Mesenchymal stem cell (in vitro differentiated cells and primary cell): ENCODE data around the gene ADCY3.

Source experiments
- DNase-seq: peaks from one replicate; pipeline ENCODE4 v3.0.0-alpha.2; 2013
- H2AFZ ChIP-seq: one replicate; pipeline ENCODE4 v1.6.1; 2013; ENCODE audit warnings: low read depth, mild to moderate bottlenecking, control low read depth, inconsistent platforms, low read length, moderate library complexity
- H2AK5ac ChIP-seq: 2 replicates; pipeline ENCODE4 v1.6.1; 2013; ENCODE audit warnings: low read length, moderate library complexity, mild to moderate bottlenecking, inconsistent platforms; ENCODE audit not compliant: severe bottlenecking
- H2BK120ac ChIP-seq: one replicate; pipeline ENCODE4 v1.6.1; 2013; ENCODE audit warnings: low read depth, mild to moderate bottlenecking, inconsistent platforms, low read length, moderate library complexity
- H2BK12ac ChIP-seq, 2 experiments: one replicate each; pipeline ENCODE4 v1.6.1; 2013; ENCODE audit warnings: inconsistent platforms in 2 of 2, low read length in 2 of 2, mild to moderate bottlenecking in 2 of 2, moderate library complexity in 2 of 2, control low read depth in 1 of 2
- H2BK15ac ChIP-seq: one replicate; pipeline ENCODE4 v1.6.1; 2013; ENCODE audit warnings: mild to moderate bottlenecking, low read depth, inconsistent platforms; ENCODE audit not compliant: poor library complexity, severe bottlenecking
- H2BK5ac ChIP-seq: 2 replicates; pipeline ENCODE4 v1.6.1; 2013; ENCODE audit warnings: low read depth, mild to moderate bottlenecking, low read length, control low read depth, inconsistent platforms; ENCODE audit not compliant: poor library complexity, severe bottlenecking
- H3K14ac ChIP-seq, 2 experiments: one replicate each; pipeline ENCODE4 v1.6.1; 2013; ENCODE audit warnings: inconsistent platforms in 2 of 2, low read length in 2 of 2, control low read depth in 1 of 2, mild to moderate bottlenecking in 1 of 2, moderate library complexity in 1 of 2
- H3K18ac ChIP-seq, 2 experiments: one replicate each; pipeline ENCODE4 v1.6.1; 2013; ENCODE audit warnings: inconsistent platforms in 2 of 2, low read length in 2 of 2, control low read depth in 1 of 2, low read depth in 1 of 2, mild to moderate bottlenecking in 1 of 2
- H3K23ac ChIP-seq, 2 experiments: one replicate each; pipeline ENCODE4 v1.6.1; 2013; ENCODE audit warnings: inconsistent platforms in 2 of 2, low read length in 2 of 2, mild to moderate bottlenecking in 2 of 2, moderate library complexity in 2 of 2, control low read depth in 1 of 2
- H3K27ac ChIP-seq: 2 replicates; pipeline ENCODE4 v1.5.1; 2013; ENCODE audit warnings: mild to moderate bottlenecking, moderate library complexity, low read length, control low read depth, inconsistent platforms; ENCODE audit not compliant: poor library complexity, severe bottlenecking
- H3K27me3 ChIP-seq, 2 experiments: 2 replicates each; pipeline versions ENCODE4 v1.6.1 to v1.7.0; 2013; ENCODE audit warnings: low read length in 2 of 2, mild to moderate bottlenecking in 2 of 2, moderate library complexity in 2 of 2, control low read depth in 1 of 2, inconsistent platforms in 1 of 2; ENCODE audit not compliant: control insufficient read depth in 1 of 2, insufficient read depth in 1 of 2
- H3K36me3 ChIP-seq, 2 experiments: 2 replicates each; pipeline versions ENCODE4 v1.6.1 to v1.7.0; 2013; ENCODE audit warnings: low read length in 2 of 2, control low read depth in 1 of 2, inconsistent platforms in 1 of 2, low read depth in 1 of 2, mild to moderate bottlenecking in 1 of 2; ENCODE audit not compliant: insufficient read depth in 2 of 2, control insufficient read depth in 1 of 2
- H3K4ac ChIP-seq, 2 experiments: one replicate each; pipeline ENCODE4 v1.6.1; 2013; ENCODE audit warnings: inconsistent platforms in 2 of 2, low read length in 2 of 2, mild to moderate bottlenecking in 2 of 2, moderate library complexity in 2 of 2, control low read depth in 1 of 2, low read depth in 1 of 2
- H3K4me1 ChIP-seq: 2 replicates; pipeline ENCODE4 v1.6.1; 2013; ENCODE audit warnings: low read depth, low read length, control low read depth; ENCODE audit not compliant: control insufficient read depth, insufficient read depth
- H3K4me2 ChIP-seq: 2 replicates; pipeline ENCODE4 v1.6.1; 2013; ENCODE audit warnings: low read length, mild to moderate bottlenecking, inconsistent platforms; ENCODE audit not compliant: poor library complexity, severe bottlenecking
- H3K4me3 ChIP-seq, 2 experiments: 2 replicates each; pipeline versions ENCODE4 v1.5.1 to v1.7.0; 2013; ENCODE audit warnings: low read length in 2 of 2, mild to moderate bottlenecking in 2 of 2, control low read depth in 1 of 2, low read depth in 1 of 2; ENCODE audit not compliant: insufficient read depth in 1 of 2
- H3K79me1 ChIP-seq: replicated peaks from 2 replicates; pipeline ENCODE4 v1.6.1; 2013; ENCODE audit warnings: mild to moderate bottlenecking, control low read depth, low read length, inconsistent platforms; ENCODE audit not compliant: poor library complexity, severe bottlenecking
- H3K9ac ChIP-seq: 2 replicates; pipeline ENCODE4 v1.7.0; 2013; ENCODE audit warnings: mild to moderate bottlenecking, low read length, moderate library complexity
- H3K9me3 ChIP-seq: 2 replicates; pipeline ENCODE4 v1.7.0; 2013; ENCODE audit warnings: mild to moderate bottlenecking, low read length; ENCODE audit not compliant: control insufficient read depth
- H4K8ac ChIP-seq: one replicate; pipeline ENCODE4 v1.6.1; 2013; ENCODE audit warnings: inconsistent platforms, mild to moderate bottlenecking, low read length, moderate library complexity
- H4K91ac ChIP-seq: one replicate; pipeline ENCODE4 v1.6.1; 2013; ENCODE audit warnings: mild to moderate bottlenecking, low read length, inconsistent platforms
- WGBS: methylation state at CpG from one replicate; pipeline ENCODE4 v1.1.7; 2013; ENCODE audit warnings: mixed read lengths; 5-methylcytosine and 5-hydroxymethylcytosine counted together

Gene ADCY3

DNA sequence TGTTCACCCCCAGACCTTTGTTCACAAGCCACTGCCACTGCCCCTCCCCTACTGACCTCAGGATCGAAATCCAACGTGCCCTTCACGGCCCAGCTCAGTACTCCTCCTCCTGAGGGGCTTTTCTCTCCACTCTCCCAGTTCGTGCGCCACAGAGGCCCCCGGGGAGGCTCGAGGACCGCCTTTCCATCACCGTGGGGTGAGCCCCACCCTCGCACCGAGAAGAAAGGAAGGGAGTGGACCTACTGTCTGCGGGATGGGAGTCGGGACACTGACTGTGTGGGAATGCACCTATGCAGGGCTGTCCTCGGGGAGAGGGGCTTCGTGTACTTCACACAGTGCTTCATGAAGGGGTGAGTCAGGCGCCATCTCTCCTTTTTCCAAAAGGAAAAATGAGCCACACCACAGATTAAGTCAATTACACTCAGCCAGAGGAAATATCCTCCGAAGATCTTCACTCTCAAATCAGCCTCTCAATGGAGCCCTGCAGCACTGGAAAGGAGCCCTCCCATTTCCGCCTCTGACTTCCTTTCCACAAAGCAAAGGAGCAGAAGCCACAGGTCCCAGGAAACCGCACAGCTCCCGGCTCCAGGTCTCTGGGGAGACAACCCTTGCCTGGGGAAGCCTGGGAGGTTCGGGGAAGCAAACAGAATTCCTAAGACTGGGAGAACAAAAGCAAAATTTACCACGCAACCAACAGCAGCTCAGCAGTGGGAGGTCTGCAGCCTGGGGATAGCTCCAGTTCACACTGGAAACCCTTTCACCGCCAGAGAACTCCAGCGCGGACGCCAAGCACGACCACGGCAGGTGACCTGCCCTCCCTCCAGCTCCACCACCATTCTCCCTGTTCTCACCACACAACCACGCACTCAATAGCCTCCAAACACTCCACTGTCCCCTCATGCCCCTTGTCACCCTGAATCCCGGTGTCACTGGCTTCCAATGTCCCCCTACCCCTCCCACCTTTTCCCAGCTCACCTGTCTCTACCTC lies 21.6 kb downstream of the ADCY3 start:
- H3K9me3 ChIP-seq, result peaks cover 33% of the 10 kb centered on the region
- H3K23ac ChIP-seq, result no peak overlapping the region
- H3K4ac ChIP-seq, result no peak overlapping the region
- 97% methylated on average over 30 of the region's 30 CpGs for WGBS
- peaks cover 9% of the 10 kb centered on the region for H3K79me1 ChIP-seq
- H4K8ac ChIP-seq, result no peak overlapping the region
- H3K18ac ChIP-seq, result no peak overlapping the region
- no peak overlapping the region for H3K4me2 ChIP-seq
- no peak overlapping the region for H2BK15ac ChIP-seq
- H2BK12ac ChIP-seq, result no peak overlapping the region
- peaks cover 4 to 14% of the 10 kb centered on the region in 2 experiments for H3K36me3 ChIP-seq
- no peaks in the 10 kb centered on the region for H3K27me3 ChIP-seq
- H3K27ac ChIP-seq, result no peak overlapping the region
- no peak overlapping the region for H4K91ac ChIP-seq
- no peak overlapping the region for H2AK5ac ChIP-seq
- no peak overlapping the region for H2AFZ ChIP-seq
- H3K9ac ChIP-seq, result no peak overlapping the region
- no peak overlapping the region for H2BK5ac ChIP-seq
- H3K4me3 ChIP-seq, result no peak overlapping the region
- H3K14ac ChIP-seq, result no peak overlapping the region
- no peak for DNase-seq
- H3K4me1 ChIP-seq, result no peaks in the 10 kb centered on the region
- H2BK120ac ChIP-seq, result no peak overlapping the region

GRCh38 chr2:24894750-24895149 lies 25.3 kb downstream of the ADCY3 start:
- Histone ChIP-seq H3K4me2 (no peak overlapping the region), H3K4ac (no peak overlapping the region), H4K8ac (no peak overlapping the region), H2AFZ (no peak overlapping the region), H2BK12ac (no peak overlapping the region), H4K91ac (no peak overlapping the region), H3K9me3 (peaks cover 42% of the 10 kb centered on the region), H3K27me3 (no peaks in the 10 kb centered on the region), H2AK5ac (no peak overlapping the region), H3K9ac (no peak overlapping the region), H3K23ac (no peak overlapping the region), H3K36me3 (peaks cover 4 to 9% of the 10 kb centered on the region in 2 experiments), H3K4me3 (no peak overlapping the region), H2BK120ac (no peak overlapping the region), H2BK5ac (no peak overlapping the region), H3K79me1 (peaks cover 5% of the 10 kb centered on the region), H3K27ac (no peak overlapping the region), H3K14ac (no peak overlapping the region), H3K4me1 (no peaks in the 10 kb centered on the region), H3K18ac (no peak overlapping the region), H2BK15ac (no peak overlapping the region)
- WGBS, result 100% methylated on average over 1 of the region's 3 CpGs
- no peak for DNase-seq

DNA sequence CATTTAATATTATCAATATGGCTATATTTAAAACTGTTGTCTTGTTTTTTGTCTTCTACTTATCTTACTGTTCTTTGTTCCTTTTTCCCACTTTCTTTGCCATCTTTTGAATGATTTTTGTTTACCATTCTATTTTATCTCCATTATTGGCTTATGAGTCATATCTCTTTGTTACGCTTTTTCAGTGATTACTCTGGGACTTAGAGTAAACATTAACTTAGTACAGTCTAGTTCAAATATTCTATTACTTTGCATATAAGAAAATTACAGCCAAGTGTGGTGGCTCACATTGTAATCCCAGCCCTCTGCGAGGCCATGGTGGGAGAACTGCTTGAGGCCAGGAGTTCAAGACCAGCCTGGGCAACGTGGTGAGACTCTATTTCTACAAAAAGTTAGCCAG lies 26.1 kb downstream of the ADCY3 start:
- no peak overlapping the region for H2BK12ac ChIP-seq
- H2AK5ac ChIP-seq, result no peak overlapping the region
- no peak overlapping the region for H3K9ac ChIP-seq
- H3K14ac ChIP-seq, result no peak overlapping the region
- no peaks in the 10 kb centered on the region for H3K27me3 ChIP-seq
- no peak overlapping the region for H3K4me2 ChIP-seq
- no peak overlapping the region for H2AFZ ChIP-seq
- DNase-seq, result peak; percentile 40
- H4K8ac ChIP-seq, result no peak overlapping the region
- H2BK120ac ChIP-seq, result no peak overlapping the region
- no peak overlapping the region for H3K4ac ChIP-seq
- peaks cover 4% of the 10 kb centered on the region for H3K79me1 ChIP-seq
- H3K4me1 ChIP-seq, result no peaks in the 10 kb centered on the region
- no peak overlapping the region for H3K23ac ChIP-seq
- H2BK5ac ChIP-seq, result no peak overlapping the region
- no peak overlapping the region for H4K91ac ChIP-seq
- no peak overlapping the region for H3K4me3 ChIP-seq
- no peak overlapping the region for H2BK15ac ChIP-seq
- peaks cover 42% of the 10 kb centered on the region for H3K9me3 ChIP-seq
- 83% methylated on average over 2 of the region's 3 CpGs for WGBS
- no peak overlapping the region for H3K18ac ChIP-seq
- H3K27ac ChIP-seq, result no peak overlapping the region
- peaks cover 4 to 12% of the 10 kb centered on the region in 2 experiments for H3K36me3 ChIP-seq

DNA sequence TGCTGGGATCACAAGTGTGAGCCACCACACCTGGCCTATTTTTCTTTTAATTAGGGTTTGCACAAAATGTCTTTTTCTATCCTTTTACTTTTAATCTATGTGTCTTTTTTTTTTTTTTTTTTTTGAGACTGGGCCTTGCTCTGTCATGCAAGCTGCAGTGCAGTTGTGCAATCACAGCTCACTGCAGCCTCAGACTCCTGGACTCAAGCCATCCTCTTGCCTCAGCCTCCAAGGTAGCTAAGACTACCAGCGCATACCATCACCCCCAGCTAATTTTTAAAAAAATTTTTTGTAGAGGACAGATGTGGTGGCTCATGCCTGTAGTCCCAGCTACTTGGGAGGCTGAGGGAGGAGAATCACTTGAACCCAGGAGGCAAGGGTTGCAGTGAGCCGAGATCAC lies 27.1 kb downstream of the ADCY3 start:
- peaks cover 3 to 12% of the 10 kb centered on the region in 2 experiments for H3K36me3 ChIP-seq
- no peak overlapping the region for H3K4ac ChIP-seq
- H3K4me3 ChIP-seq, result no peak overlapping the region
- no peak overlapping the region for H3K27ac ChIP-seq
- H3K14ac ChIP-seq, result no peak overlapping the region
- no peak overlapping the region for H3K4me2 ChIP-seq
- H2AFZ ChIP-seq, result no peak overlapping the region
- no peak overlapping the region for H4K91ac ChIP-seq
- H3K27me3 ChIP-seq, result no peaks in the 10 kb centered on the region
- no peak for DNase-seq
- no peak overlapping the region for H2BK5ac ChIP-seq
- peaks cover 3% of the 10 kb centered on the region for H3K4me1 ChIP-seq
- H3K18ac ChIP-seq, result no peak overlapping the region
- H2BK12ac ChIP-seq, result no peak overlapping the region
- H2AK5ac ChIP-seq, result no peak overlapping the region
- peaks cover 5% of the 10 kb centered on the region for H3K79me1 ChIP-seq
- H3K23ac ChIP-seq, result no peak overlapping the region
- no peak overlapping the region for H3K9ac ChIP-seq
- H2BK15ac ChIP-seq, result no peak overlapping the region
- H2BK120ac ChIP-seq, result no peak overlapping the region
- 100% methylated on average over 1 of the region's 2 CpGs for WGBS
- no peak overlapping the region for H4K8ac ChIP-seq
- H3K9me3 ChIP-seq, result peaks cover 42% of the 10 kb centered on the region
